H1 (cell line): ENCODE data around the gene CGAS. TPM values are rescaled to one million over a fixed set of nuclear protein-coding genes. Genes with fewer than 3 reads are reported as not detected.

Source experiments
- CTCF ChIA-PET: fragments of 300-600 bp; sonication (Branson Sonifier 250); formaldehyde crosslinking; loops from one replicate; lab custom pipeline; 2021; ENCODE audit not compliant: partially characterized antibody; lab: Charles Lee
- POLR2A ChIA-PET: fragments of 300-600 bp; sonication (Branson Sonifier 250); formaldehyde crosslinking; loops from one replicate; lab custom pipeline; 2021; ENCODE audit warnings: inconsistent platforms; ENCODE audit not compliant: partially characterized antibody; lab: Charles Lee
- DNase-seq, 2 experiments: peaks; one replicate each; pipeline versions ENCODE4 v3.0.0 to v3.0.0-alpha.2; 2010 to 2022; ENCODE audit warnings: low spot score in 2 of 2, low read depth in 1 of 2, mixed read lengths in 1 of 2
- FAIRE-seq: peaks from 2 replicates; lab custom pipeline; 2011; peaks lifted over from hg19 to GRCh38; lab: Jason Lieb, UNC
- H2AFZ ChIP-seq: 2 replicates; pipeline ENCODE4 v1.8.1; 2012; ENCODE audit warnings: low read length, inconsistent platforms
- H2AK5ac ChIP-seq: 2 replicates; pipeline ENCODE4 v1.6.1; 2013; ENCODE audit warnings: low read depth, low read length
- H2BK120ac ChIP-seq: replicated peaks from 2 replicates; pipeline ENCODE3; 2013; ENCODE audit warnings: low read depth, low read length, inconsistent platforms
- H2BK12ac ChIP-seq: 2 replicates; pipeline ENCODE4 v1.6.1; 2013; ENCODE audit warnings: low read depth, low read length
- H2BK15ac ChIP-seq: 2 replicates; pipeline ENCODE4 v1.6.1; 2013; ENCODE audit warnings: low read length
- H2BK20ac ChIP-seq: 2 replicates; pipeline ENCODE4 v1.6.1; 2013; ENCODE audit warnings: low read length
- H2BK5ac ChIP-seq: 2 replicates; pipeline ENCODE4 v1.6.1; 2013; ENCODE audit warnings: low read depth, low read length
- H3K14ac ChIP-seq: 2 replicates; pipeline ENCODE4 v1.6.1; 2013; ENCODE audit warnings: inconsistent platforms; ENCODE audit not compliant: insufficient read length
- H3K18ac ChIP-seq: 2 replicates; pipeline ENCODE4 v1.6.1; 2013; ENCODE audit warnings: low read length; ENCODE audit errors: extremely low read depth
- H3K23ac ChIP-seq: 2 replicates; pipeline ENCODE4 v1.6.1; 2013; ENCODE audit warnings: inconsistent platforms; ENCODE audit not compliant: insufficient read length
- H3K23me2 ChIP-seq: 2 replicates; pipeline ENCODE4 v1.6.1; 2013; ENCODE audit warnings: low read depth, low read length
- H3K27ac ChIP-seq: 2 replicates; pipeline ENCODE4 v1.6.1; 2011; ENCODE audit warnings: low read depth, low read length, inconsistent platforms
- H3K27me3 ChIP-seq, 4 experiments: replicated peaks in 1 of 4; 1 replicate in 1 of 4; 2 replicates in 3 of 4; pipeline versions ENCODE4 v1.6.1 to v1.8.1; 2011 to 2013; ENCODE audit warnings: low read length in 3 of 4, mild to moderate bottlenecking in 3 of 4, inconsistent platforms in 2 of 4, mixed read lengths in 2 of 4, moderate library complexity in 1 of 4; ENCODE audit not compliant: control insufficient read depth in 3 of 4, insufficient read depth in 3 of 4; ENCODE audit errors: extremely low read depth in 1 of 4
- H3K36me3 ChIP-seq, 4 experiments: 2 replicates each; pipeline versions ENCODE4 v1.6.1 to v1.8.1; 2011 to 2013; ENCODE audit warnings: mild to moderate bottlenecking in 4 of 4, low read length in 3 of 4, moderate library complexity in 2 of 4, control low read depth in 1 of 4, inconsistent platforms in 1 of 4; ENCODE audit not compliant: insufficient read depth in 4 of 4, control insufficient read depth in 2 of 4
- H3K4ac ChIP-seq: replicated peaks from 2 replicates; pipeline ENCODE3; 2013; ENCODE audit warnings: low read length, low read depth, mixed read lengths, inconsistent platforms; ENCODE audit not compliant: insufficient read length
- H3K4me1 ChIP-seq, 4 experiments: replicated peaks in 1 of 4; 1 replicate in 1 of 4; 2 replicates in 3 of 4; pipeline versions ENCODE4 v1.6.1 to v1.8.1; 2011 to 2013; ENCODE audit warnings: low read length in 3 of 4, inconsistent platforms in 2 of 4, mixed read lengths in 1 of 4; ENCODE audit not compliant: insufficient read depth in 4 of 4, control insufficient read depth in 3 of 4
- H3K4me2 ChIP-seq, 2 experiments: 2 replicates each; pipeline versions ENCODE4 v1.6.1 to v1.8.1; 2011 to 2013; ENCODE audit warnings: low read depth in 2 of 2, low read length in 2 of 2, control low read depth in 1 of 2, inconsistent platforms in 1 of 2, mild to moderate bottlenecking in 1 of 2; ENCODE audit not compliant: insufficient read depth in 1 of 2
- H3K4me3 ChIP-seq, 4 experiments: fragments of 200-600, 300-600 bp in 1 of 4; sonication (generic), shearing (Covaris generic), sonication (Bioruptor Twin) in 1 of 4; 2 replicates each; pipeline versions ENCODE4 v1.5.1 to v1.8.1; 2011 to 2016; ENCODE audit warnings: low read length in 4 of 4, low read depth in 3 of 4, control low read depth in 2 of 4, inconsistent platforms in 2 of 4, mild to moderate bottlenecking in 2 of 4, mixed read lengths in 1 of 4, moderate library complexity in 1 of 4; ENCODE audit not compliant: insufficient read depth in 2 of 4; ENCODE audit errors: extremely low read depth in 1 of 4
- H3K56ac ChIP-seq: replicated peaks from 2 replicates; pipeline ENCODE3; 2013; ENCODE audit warnings: low read depth, mild to moderate bottlenecking, mixed read lengths, low read length, inconsistent platforms; ENCODE audit not compliant: insufficient read length
- H3K79me1 ChIP-seq: 2 replicates; pipeline ENCODE4 v1.6.1; 2013; ENCODE audit warnings: low read depth, low read length, control low read depth
- H3K79me2 ChIP-seq, 2 experiments: 2 replicates each; pipeline versions ENCODE4 v1.6.1 to v1.8.1; 2012 to 2013; ENCODE audit warnings: low read length in 2 of 2, mild to moderate bottlenecking in 2 of 2, inconsistent platforms in 1 of 2; ENCODE audit not compliant: insufficient read depth in 2 of 2, control insufficient read depth in 1 of 2
- H3K9ac ChIP-seq, 4 experiments: replicated peaks in 1 of 4; 1 replicate in 1 of 4; 2 replicates in 3 of 4; pipeline versions ENCODE4 v1.6.1 to v1.8.1; 2011 to 2013; ENCODE audit warnings: low read depth in 3 of 4, low read length in 3 of 4, control low read depth in 2 of 4, mild to moderate bottlenecking in 2 of 4, moderate library complexity in 2 of 4, inconsistent platforms in 1 of 4; ENCODE audit errors: extremely low read depth in 1 of 4
- H3K9me3 ChIP-seq, 2 experiments: 2 replicates each; pipeline versions ENCODE4 v1.6.1 to v1.8.1; 2012 to 2013; ENCODE audit warnings: mild to moderate bottlenecking in 2 of 2, moderate library complexity in 2 of 2, control low read depth in 1 of 2, inconsistent platforms in 1 of 2, low read depth in 1 of 2, low read length in 1 of 2, mixed read lengths in 1 of 2; ENCODE audit not compliant: insufficient read depth in 2 of 2
- H4K20me1 ChIP-seq, 2 experiments: replicated peaks in 1 of 2; 2 replicates each; pipeline versions ENCODE3 to v1.8.1; 2011 to 2013; ENCODE audit warnings: inconsistent platforms in 2 of 2, low read length in 2 of 2, mild to moderate bottlenecking in 1 of 2; ENCODE audit not compliant: insufficient read depth in 2 of 2, control insufficient read depth in 1 of 2
- H4K5ac ChIP-seq: 2 replicates; pipeline ENCODE4 v1.6.1; 2013; ENCODE audit warnings: low read length, low read depth, mixed read lengths, inconsistent platforms; ENCODE audit not compliant: insufficient read length
- H4K8ac ChIP-seq: 2 replicates; pipeline ENCODE4 v1.8.0; 2013; ENCODE audit warnings: mild to moderate bottlenecking, moderate library complexity, low read length, inconsistent platforms; ENCODE audit not compliant: insufficient read depth; ENCODE audit errors: extremely low read depth
- H4K91ac ChIP-seq: replicated peaks from 2 replicates; pipeline ENCODE3; 2013; ENCODE audit warnings: low read length, mixed read lengths, inconsistent platforms; ENCODE audit not compliant: insufficient read length
- ASH2L ChIP-seq: fragments of 200-600, 300-600 bp; sonication (generic); IDR thresholded peaks from one replicate; pipeline ENCODE4 v1.7.1; 2017; ENCODE audit warnings: low read length
- GTF2F1 ChIP-seq: IDR thresholded peaks from 2 replicates; pipeline ENCODE4 v1.6.1; 2012; ENCODE audit warnings: low read depth, low read length, improper control_type of control experiment, borderline replicate concordance
- RXRA ChIP-seq: IDR thresholded peaks from 2 replicates; pipeline ENCODE4 v1.6.1; 2011; ENCODE audit warnings: low read depth, mild to moderate bottlenecking, low read length, moderate library complexity; ENCODE audit not compliant: insufficient read depth
- SRF ChIP-seq: IDR thresholded peaks from 2 replicates; pipeline ENCODE4 v1.6.1; 2011; ENCODE audit warnings: mild to moderate bottlenecking, low read depth, low read length, moderate library complexity
- TCF12 ChIP-seq: IDR thresholded peaks from 2 replicates; pipeline ENCODE4 v1.6.1; 2011; ENCODE audit warnings: low read depth, mild to moderate bottlenecking, low read length
- YY1 ChIP-seq: IDR thresholded peaks from 2 replicates; pipeline ENCODE4 v1.6.1; 2011; ENCODE audit warnings: low read depth, mild to moderate bottlenecking, low read length
- WGBS, 2 experiments: shearing (Covaris generic) in 1 of 2; methylation state at CpG; one replicate each; pipeline versions ENCODE4 v1.1.6 to v1.1.7; 2013 to 2015; ENCODE audit warnings: low lambda C conversion rate in 2 of 2, mixed read lengths in 2 of 2, inconsistent platforms in 1 of 2, low coverage in 1 of 2, missing lambda C conversion rate in 1 of 2; ENCODE audit not compliant: insufficient replicate concordance in 2 of 2, insufficient coverage in 1 of 2, insufficient read length in 1 of 2; ENCODE audit errors: extremely low coverage in 1 of 2, missing lambda C conversion rate in 1 of 2; 5-methylcytosine and 5-hydroxymethylcytosine counted together
- polyA plus RNA-seq, 7 experiments: library from polyadenylated mRNA; depleted of rRNA in 3 of 7; stranded (reverse) in 5 of 7; unstranded in 2 of 7; fragments of >200 nt in 5 of 7; fragments of 200-250 nt in 2 of 7; gene quantifications; 1 replicate in 5 of 7; 2 replicates in 1 of 7; 4 replicates in 1 of 7; pipeline versions ENCODE4 v1.2.1 to v1.2.3, GENCODE V29; 2011 to 2013; ENCODE audit warnings: missing spikeins in 2 of 7, mixed read lengths in 2 of 7
- total RNA-seq: library from RNA; stranded (reverse); fragmentation: NEBNext Ultra II Directional; extraction: Animal tissue kit (Norgen Biotek cat#: 25700); gene quantifications from 2 replicates; pipeline ENCODE4 v1.2.1, GENCODE V29; 2021
- TF ChIP-seq, protein P1 (sequence below): IDR thresholded peaks from 2 replicates; pipeline ENCODE4 v1.6.1; 2011; ENCODE audit warnings: low read depth, mild to moderate bottlenecking, low read length; ENCODE audit not compliant: insufficient read depth

Gene CGAS
- total and polyA plus RNA-seq, 2 of the 8 experiments (the other 6 are each of a cell fraction or from before 2014, with no cell fraction given), result 2.1 to 6.3 TPM

DNA sequence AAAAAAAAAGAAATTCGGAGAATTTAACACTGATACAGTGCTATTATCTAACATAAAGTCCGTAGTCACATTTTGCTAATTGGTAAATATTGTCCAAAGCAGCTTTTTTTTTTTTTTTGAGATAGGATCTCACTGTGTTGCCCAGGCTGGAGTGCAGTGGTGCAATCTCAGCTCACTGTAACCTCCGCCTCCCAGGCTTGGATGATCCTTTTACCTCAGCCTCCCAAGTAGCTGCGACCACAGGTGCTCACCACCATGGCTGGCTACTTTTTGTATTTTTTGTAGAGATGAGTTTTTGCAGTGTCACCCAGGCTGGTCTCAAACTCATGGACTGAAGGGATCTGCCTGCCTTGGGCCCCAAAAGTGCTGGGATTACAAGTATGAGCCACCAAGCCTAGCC is 25.3 kb upstream of the CGAS start:
- Histone ChIP-seq H3K56ac (no peak overlapping the region), H2BK120ac (no peak overlapping the region), H2BK12ac (no peak overlapping the region), H3K9ac (no peak overlapping the region), H4K20me1 (no peaks in the 10 kb centered on the region), H4K91ac (no peak overlapping the region), H2BK15ac (no peak overlapping the region), H2BK20ac (no peak overlapping the region), H3K36me3 (peaks cover 10 to 50% (median 32%) of the 10 kb centered on the region in 4 experiments; a peak in 7 of 8 replicates), H3K18ac (no peak overlapping the region), H3K27me3 (no peaks in the 10 kb centered on the region), H3K79me1 (no peaks in the 10 kb centered on the region), H3K4me2 (no peak overlapping the region), H3K4ac (no peak overlapping the region), H2AK5ac (no peak overlapping the region), H3K79me2 (no peaks in the 10 kb centered on the region), H3K23ac (no peak overlapping the region), H4K8ac (no peak overlapping the region), H3K4me1 (no peaks in the 10 kb centered on the region), H2AFZ (no peak overlapping the region), H3K4me3 (no peak overlapping the region), H3K14ac (no peak overlapping the region), H3K9me3 (no peaks in the 10 kb centered on the region), H3K23me2 (no peaks in the 10 kb centered on the region), H2BK5ac (no peak overlapping the region), H4K5ac (no peak overlapping the region), H3K27ac (no peak overlapping the region)
- POLR2A ChIA-PET, result interaction anchor here (0.6 to 1.1 kb wide), 4 partner anchors 10 to 41 kb away, joined by 3 read pairs; no protein-coding TSS in a partner anchor
- TF ChIP-seq RXRA (no peak), GTF2F1 (no peak), TCF12 (no peak), ASH2L (no peak), YY1 (no peak), SRF (no peak)
- TF ChIP-seq, protein P1, sequence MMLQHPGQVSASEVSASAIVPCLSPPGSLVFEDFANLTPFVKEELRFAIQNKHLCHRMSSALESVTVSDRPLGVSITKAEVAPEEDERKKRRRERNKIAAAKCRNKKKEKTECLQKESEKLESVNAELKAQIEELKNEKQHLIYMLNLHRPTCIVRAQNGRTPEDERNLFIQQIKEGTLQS, result no peak
- CTCF ChIA-PET, result interaction anchor here (0.6 kb wide), 1 partner anchor 136 kb away, joined by 3 read pairs; no protein-coding TSS in a partner anchor
- 88% methylated on average over 4 of the region's 4 CpGs; no CpG with 5 or more reads in 1 of the 2 experiments for WGBS, 2 experiments
- FAIRE-seq (no peak), DNase-seq (no peak)
